UCSD-AML1 (cell line): ENCODE results near the gene NDC1.

Experiments used
- DNase-seq: peaks from one replicate; lab custom pipeline; 2025; ENCODE audit not compliant: unreplicated experiment; lab: John Stamatoyannopoulos, UW

The NDC1 gene

GRCh38 chr1:53733447-53733931 lies 104.6 kb downstream of the NDC1 start:
- no peak for DNase-seq

DNA sequence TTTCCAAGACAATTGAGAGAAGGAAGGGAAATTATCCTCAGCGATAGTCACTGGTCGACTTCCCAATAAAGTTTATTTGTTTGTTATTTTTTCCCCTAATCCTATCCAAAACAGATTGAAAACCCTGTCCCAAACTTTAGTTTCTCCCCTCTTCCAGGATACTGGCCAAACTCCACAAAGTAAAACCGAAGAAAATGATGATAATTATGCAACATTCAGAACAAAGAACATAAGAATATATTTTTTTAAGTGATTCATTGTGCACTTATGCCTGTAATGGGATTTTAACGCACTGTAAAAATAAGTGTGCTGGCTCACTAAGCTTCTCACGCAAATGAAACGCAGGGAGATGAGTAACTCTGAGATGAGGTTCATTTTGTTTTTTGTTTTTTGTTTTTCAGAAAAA lies 105.2 kb downstream of the NDC1 start:
- no peak for DNase-seq

DNA sequence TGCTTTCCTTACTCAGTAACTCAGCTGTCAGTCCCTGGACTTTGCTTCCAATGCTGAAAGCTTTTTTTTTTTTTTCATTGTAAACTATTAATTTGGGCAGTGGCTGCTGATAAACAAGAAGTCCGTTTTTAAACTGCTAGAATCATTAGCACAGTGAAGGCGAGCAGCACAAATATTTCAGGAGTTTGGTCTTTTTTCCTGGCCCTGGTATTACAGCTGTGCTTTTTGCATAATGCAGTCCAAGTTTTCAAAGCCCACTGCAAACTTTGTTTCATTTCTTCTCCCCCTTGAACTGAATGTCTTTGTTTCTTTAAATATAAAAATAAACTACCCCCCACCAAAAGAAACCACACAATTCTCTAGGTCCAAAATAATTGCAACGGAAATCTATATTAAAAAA lies 105.7 kb downstream of the NDC1 start:
- no peak for DNase-seq

GRCh38 chr1:53731779-53732305 lies 106.3 kb downstream of the NDC1 start:
- DNase-seq: no peak

DNA sequence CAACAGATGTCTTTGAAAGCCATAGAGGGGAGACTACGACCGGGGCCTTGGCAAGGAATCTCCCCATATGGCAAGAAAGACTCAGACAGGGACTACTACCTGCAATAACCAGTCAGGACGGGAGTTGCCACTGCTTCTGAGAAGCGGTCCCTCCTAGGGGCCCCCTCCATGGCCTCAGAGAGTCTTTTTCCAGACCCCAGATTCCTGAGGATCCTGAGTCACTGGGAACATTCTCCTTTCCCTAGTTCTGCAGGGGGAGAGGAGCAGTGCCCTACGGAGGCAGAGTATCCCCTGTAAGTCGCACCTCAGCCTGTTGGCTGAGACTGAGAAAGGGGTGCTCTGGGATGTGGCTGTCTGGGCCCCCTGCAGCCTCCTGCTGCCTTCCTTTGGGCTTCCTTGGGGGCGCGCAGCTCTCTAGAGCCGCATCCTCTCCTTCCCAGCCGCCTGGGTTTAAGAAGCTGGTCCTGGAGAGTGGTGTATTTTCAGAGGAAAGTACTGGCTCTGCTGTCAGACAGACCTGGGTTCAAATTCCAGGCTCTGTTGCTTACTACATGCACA lies 107.0 kb downstream of the NDC1 start:
- no peak for DNase-seq

- DNase-seq: no peak
These were observed 107.8 kb downstream of the NDC1 start for GRCh38 chr1:53730224-53730865.

DNA sequence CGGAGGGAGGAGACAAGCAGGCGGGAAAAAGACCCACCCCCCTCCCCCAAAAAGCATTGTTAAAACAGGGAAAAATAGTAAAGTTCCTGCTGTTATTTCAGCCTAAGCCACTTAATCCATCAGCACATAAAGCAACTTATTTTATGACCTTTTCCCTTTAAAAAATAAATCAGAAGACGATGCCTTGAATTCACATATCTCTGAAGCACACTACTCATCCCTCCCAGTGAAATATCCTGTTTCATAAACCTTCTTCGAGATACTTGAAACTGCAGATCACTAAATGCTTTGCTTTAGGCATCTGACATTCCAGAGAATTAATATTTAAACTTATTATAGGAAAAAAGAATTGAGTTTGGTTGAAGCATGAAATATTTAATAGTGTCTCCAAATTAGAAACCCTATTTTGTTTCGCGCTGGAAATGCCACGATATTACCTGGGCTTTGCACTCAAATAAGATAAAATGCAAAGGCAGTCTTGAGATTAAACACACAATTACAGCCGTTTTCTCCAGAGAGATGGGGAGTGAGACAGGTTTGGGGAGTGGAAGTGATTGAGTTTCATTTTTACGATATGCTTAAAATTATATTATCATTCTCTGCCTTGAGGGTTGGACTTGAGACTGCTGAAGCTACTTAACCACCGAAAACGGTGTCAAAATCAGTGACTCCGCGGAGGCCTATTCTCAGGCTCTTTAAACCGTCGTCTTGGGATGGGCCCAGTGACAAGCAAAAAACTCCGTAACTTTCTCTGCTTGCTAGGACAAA lies 108.5 kb downstream of the NDC1 start:
- no peak for DNase-seq

DNA sequence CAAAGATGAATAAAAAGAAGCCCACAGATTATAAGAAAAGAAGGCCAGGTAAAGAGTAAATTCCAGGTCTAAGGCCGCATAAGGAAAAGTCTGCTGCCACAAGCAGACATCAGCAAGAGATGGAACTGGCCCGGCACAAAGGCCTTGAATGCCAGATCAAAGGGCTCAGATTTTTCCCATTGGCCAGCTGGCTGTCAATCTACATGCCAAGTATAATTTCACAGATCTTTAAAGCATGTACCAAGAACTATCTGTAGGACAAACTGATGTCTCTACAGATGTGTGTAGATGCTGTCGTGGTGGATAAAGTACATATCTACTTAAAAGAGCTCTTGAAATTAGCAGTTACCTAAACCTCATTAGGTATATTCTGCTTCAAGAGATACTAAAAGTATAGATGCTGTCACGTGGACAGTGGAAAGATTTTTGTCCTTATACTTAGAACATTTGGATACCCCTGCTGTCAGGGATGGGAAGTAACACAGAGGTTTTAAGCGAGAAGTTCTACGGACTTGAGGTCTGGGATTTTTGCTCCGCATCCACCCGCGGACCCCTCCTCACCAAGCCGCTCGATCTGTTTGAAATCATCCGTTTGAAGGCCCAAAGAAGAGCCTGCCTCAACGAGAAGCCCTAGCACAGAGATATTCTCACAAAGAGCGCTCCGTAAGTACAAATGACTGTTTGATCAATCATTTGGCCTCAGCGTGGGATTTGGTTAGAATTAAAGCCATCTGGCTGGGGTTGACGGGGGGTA lies 109.2 kb downstream of the NDC1 start:
- DNase-seq: no peak

DNA sequence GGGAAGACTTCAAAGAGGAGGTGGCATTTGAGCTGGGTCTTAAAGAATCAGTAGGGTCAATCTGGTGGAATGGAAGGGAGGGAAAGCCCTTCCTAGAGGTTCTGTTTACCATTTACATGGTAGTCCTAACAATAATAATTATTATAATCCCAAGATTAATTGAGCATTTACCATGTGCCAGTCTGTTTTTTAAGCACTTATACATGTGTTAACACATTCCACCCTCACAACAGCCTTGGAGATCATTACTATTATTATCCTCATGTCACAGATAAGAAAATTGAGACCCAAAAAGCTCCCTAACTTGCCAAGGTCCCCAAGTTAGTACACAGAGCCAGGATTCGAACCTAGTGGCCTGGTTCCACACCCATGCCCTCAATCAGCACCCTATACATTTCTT lies 109.9 kb downstream of the NDC1 start:
- no peak for DNase-seq

DNA sequence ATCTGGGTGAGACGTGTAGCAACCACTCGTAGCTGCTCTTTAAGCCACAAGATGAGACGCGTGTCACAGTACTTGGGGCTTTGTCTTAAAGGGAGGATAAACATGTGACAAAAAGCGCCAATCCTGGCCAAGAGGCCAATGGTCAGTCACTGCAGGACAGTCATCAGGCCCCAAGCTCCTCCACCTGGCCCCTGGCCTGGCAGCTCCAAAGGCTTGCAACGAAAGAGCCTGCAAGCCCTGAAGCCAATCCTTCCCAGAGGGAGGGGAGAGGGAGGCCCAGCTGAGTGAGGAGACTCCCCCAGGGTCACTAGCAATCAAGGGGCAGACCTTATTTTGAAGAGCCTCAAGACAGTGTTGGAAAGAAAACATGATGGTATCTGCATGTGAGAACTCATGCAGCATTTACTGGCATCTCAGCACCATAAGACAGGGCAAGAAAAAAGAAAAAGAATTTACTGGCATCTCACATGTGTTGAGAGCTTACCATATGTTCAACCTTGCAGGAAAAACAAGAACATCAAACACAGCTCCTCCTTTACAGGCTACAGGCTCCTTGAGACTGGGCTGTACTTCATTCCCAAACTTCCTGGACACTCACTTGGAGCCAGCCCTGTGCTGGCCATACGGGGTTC lies 110.5 kb downstream of the NDC1 start:
- no peak for DNase-seq

DNA sequence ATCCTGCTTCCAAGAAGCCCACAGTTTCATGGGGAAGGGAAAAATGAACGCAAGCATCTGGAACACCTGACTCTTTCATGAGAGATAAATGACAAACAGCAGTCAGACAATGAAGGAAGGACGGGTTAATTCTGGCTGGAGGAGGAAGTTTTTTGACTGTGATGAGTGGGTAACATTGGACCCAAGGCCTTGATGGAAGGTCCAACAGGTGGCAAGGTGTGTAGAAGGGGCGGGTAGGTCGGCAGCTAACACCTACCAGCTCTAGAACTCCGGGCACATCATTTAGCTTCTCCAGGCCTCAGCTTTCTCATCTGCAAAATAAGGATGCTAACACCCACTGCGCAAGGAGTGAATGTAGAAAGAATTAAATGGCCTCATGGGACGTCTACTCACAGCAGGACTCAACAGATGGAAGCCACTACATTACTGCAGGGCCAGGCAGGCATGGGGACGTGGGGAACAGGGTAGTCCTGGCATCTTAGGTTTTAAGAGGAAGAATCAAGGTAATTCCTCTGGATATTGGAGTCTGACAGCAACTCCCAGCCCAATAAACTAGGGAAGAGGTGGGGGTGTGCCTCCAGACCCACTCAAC lies 112.0 kb downstream of the NDC1 start:
- no peak for DNase-seq

DNA sequence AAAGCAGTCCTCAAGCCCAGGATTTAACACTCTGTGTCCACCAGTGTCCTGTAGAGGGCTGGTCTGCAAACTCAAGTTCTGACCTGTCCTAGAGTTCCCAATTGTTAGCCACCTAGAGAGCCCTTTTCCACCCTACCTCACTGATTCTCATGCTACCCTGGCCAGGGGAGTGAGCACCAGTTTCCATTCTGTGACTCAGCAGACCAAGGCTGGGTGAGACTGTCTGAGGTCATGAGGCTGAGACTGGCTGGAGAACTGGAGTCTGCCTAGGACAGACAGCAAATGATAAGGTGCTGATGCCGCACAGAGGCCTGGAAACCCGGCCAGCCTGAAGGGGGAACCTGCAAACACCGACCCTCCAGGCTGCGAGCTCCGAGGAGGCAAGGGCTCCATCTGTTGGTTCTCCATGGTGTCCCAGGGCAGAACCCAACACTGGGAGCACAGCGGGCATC lies 112.8 kb downstream of the NDC1 start:
- DNase-seq: no peak

DNA sequence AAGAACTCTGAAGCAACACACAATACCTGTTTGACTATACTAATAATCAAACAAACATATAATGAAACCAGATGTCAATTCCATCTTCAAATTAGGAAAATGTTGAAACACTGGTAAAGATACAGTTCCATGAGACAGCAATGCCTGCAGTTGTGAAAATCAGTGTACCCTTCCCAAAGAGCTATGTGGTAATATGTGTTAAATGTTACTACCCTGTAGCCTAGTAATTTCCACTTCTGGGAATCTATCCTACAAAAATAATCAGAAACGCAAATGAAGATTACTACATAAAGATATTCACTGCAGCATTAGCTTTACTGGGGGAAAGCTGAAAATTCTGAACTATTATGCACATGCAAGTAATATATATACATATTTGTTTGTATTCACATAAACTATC lies 116.1 kb downstream of the NDC1 start:
- DNase-seq: no peak

DNA sequence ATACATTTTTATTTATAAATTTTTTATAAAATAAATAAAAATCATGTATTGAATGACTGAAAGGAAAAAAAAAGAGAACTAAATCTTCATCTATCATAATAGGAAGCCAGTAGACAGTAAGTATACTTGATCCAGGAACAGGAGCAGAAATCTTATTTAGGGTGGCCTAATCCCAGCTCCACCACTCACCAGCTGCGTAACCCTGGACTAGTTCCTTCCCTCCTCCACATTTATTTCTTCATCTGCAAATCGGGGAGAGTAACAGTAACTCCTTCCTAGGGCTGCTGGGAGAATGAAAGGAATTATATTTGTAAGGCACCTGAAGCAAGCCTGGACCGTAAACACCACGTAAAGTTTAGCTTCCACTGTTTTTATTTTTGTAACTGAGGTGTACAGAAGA lies 117.0 kb downstream of the NDC1 start:
- DNase-seq: no peak

- DNase-seq: no peak
These were observed 118.6 kb downstream of the NDC1 start for GRCh38 chr1:53719469-53719868.

GRCh38 chr1:53718443-53718842 lies 119.7 kb downstream of the NDC1 start:
- DNase-seq: no peak

GRCh38 chr1:53717025-53717804 lies 120.9 kb downstream of the NDC1 start:
- no peak for DNase-seq

DNA sequence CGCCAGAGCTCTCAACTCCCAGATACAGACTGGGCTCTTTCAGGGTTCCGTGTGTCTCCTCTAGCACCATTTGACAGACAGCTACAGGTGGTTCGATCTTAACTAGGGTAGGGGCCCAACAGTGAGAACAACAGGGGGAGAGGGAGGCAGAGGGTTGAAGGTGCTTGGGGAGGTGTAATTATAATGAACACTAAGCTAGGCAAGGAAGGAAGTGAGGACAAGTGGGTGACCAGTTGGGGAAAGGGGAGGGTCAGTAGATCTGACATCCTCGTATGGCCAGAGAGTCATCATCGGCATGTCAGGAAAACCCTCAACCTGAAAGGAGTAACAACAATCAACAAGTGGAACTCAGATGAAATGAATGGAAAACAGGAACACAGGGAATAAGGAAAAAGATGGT lies 121.9 kb downstream of the NDC1 start:
- DNase-seq: no peak

- DNase-seq: peak; percentile 44
These were observed 122.6 kb downstream of the NDC1 start for GRCh38 chr1:53715478-53715877.
